ENCODE measurements around the gene FOLR1. TPM values are rescaled to one million over a fixed set of nuclear protein-coding genes. Genes with fewer than 3 reads are reported as not detected.

Gene FOLR1
- polyA plus RNA-seq, 1 of the 3 experiments (the other 2 are of a cell fraction), result not detected

DNA sequence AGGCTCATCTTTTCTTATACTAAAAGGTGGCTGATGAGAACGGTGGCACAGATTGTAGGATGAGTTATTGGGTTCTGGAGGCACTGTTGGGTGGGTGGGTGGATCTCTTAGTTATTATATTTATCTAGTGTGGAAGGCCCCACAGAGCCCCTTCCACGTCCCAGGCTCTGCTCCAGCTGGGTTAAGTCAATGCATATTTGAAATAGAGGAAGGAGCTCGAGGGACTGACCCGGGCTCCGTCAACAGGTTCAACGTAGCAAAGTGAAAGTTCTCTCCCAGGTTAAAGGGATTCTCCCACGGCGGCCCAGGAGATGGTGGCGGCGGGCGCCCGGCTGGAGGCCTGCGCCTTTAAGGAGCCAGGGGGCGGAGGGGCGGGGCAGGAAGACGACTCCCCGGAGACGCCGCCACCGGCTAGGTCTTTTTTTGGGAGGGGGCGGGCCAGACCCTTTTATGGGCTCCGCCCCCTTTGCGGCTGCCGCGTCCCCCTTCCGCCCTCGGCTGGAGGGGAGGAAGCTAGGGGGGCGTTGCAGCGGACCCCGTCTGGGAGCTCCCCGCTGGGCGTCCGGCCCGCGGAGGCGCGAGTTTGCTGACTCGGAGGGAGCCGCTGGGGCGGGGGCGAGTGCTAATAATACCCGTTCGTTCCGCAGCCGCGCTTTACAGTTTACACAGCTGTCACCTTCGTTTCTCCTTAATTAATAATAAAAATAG lies 31.1 kb downstream of the FOLR1 start:
- Histone ChIP-seq H3K4me1 (ENCODE audit: control insufficient read depth in 1 of 2, insufficient read depth in 2 of 2, low read depth in 1 of 2, low read length in 1 of 2) (peaks cover 5 to 31% of the 10 kb centered on the region in 2 experiments; a peak in 3 of 4 replicates), H3K27ac (ENCODE audit: low read depth in 2 of 2, low read length in 1 of 2) (peak overlapping the region; percentile 90 to 91), H3K9me3 (no peaks in the 10 kb centered on the region), H3K4me3 (ENCODE audit: low read depth in 2 of 2, low read length in 1 of 2) (peak overlapping the region; percentile 96 to 100), H3K79me2 (ENCODE audit: insufficient read depth) (peaks cover 42% of the 10 kb centered on the region), H3K4me2 (peak overlapping the region; percentile 100), H2AFZ (ENCODE audit: low read depth) (peak overlapping the region; percentile 85), H3K27me3 (ENCODE audit: insufficient read depth) (no peaks in the 10 kb centered on the region), H3K9me2 (no peaks in the 10 kb centered on the region), H4K20me1 (ENCODE audit: insufficient read depth) (peaks cover 30% of the 10 kb centered on the region), H3K9ac (peak overlapping the region; percentile 98), H3F3A (replicated peaks; ENCODE audit: insufficient read depth) (no peaks in the 10 kb centered on the region), H3K36me3 (replicated peaks in 1 of 2; ENCODE audit: control insufficient read depth in 1 of 2, insufficient read depth in 2 of 2, low read length in 1 of 2) (peaks cover 17% of the 10 kb centered on the region in 2 experiments)
- ChIA-PET CTCF (interaction anchor here (0.6 to 9.1 kb wide), 13 partner anchors 11 to 228 kb away, joined by 3 to 73 read pairs (median 4); partner anchors contain the start of gene CLPB), POLR2A (interaction anchor here (0.6 to 8.7 kb wide), 14 partner anchors 9 to 208 kb away, joined by 3 to 131 read pairs (median 5); partner anchors contain the start of genes ANAPC15 and PHOX2A)
- WGBS (ENCODE audit: low lambda C conversion rate), result under 1% methylated on average over 31 of the region's 47 CpGs
- DNase-seq, result peak; percentile 92
- TF ChIP-seq GABPA (IDR thresholded peaks at IDR 0.05; ENCODE audit: low read depth) (peak; percentile 54; the same call in 1 of the 2 replicates), NRF1 (IDR thresholded peaks at IDR 0.05; ENCODE audit: low read depth, low read length) (no peak), FOXJ3 (CRISPR knock-in tag; IDR thresholded peaks at IDR 0.05) (no peak), CHD2 (IDR thresholded peaks at IDR 0.05; ENCODE audit: low read length, partially characterized antibody) (no peak), RCOR1 (IDR thresholded peaks at IDR 0.05; ENCODE audit: low read length) (no peak), EP300 (IDR thresholded peaks at IDR 0.05; ENCODE audit: borderline replicate concordance in 1 of 2, low read depth in 1 of 2, low read length in 1 of 2) (peak in 1 of 2 experiments; percentile 41; a peak in 1 of 4 replicates), RFX5 (IDR thresholded peaks at IDR 0.05; ENCODE audit: low read length) (no peak), ELF1 (IDR thresholded peaks at IDR 0.05) (peak; percentile 61), FOXM1 (IDR thresholded peaks at IDR 0.05; ENCODE audit: low read depth) (no peak), RAD21 (IDR thresholded peaks at IDR 0.05; ENCODE audit: low read length) (no peak), SMC3 (IDR thresholded peaks at IDR 0.05; ENCODE audit: low read depth, low read length) (no peak), FOSL2 (IDR thresholded peaks at IDR 0.05; ENCODE audit: borderline replicate concordance, low read depth) (no peak), POLR2AphosphoS5 (IDR thresholded peaks at IDR 0.05; ENCODE audit: low read depth, low read length) (0 out of 2 replicates have a peak, but pooled peaks have one; percentile 44), GATA2 (CRISPR knock-in tag; IDR thresholded peaks at IDR 0.05) (no peak)
- TF ChIP-seq, protein P1, sequence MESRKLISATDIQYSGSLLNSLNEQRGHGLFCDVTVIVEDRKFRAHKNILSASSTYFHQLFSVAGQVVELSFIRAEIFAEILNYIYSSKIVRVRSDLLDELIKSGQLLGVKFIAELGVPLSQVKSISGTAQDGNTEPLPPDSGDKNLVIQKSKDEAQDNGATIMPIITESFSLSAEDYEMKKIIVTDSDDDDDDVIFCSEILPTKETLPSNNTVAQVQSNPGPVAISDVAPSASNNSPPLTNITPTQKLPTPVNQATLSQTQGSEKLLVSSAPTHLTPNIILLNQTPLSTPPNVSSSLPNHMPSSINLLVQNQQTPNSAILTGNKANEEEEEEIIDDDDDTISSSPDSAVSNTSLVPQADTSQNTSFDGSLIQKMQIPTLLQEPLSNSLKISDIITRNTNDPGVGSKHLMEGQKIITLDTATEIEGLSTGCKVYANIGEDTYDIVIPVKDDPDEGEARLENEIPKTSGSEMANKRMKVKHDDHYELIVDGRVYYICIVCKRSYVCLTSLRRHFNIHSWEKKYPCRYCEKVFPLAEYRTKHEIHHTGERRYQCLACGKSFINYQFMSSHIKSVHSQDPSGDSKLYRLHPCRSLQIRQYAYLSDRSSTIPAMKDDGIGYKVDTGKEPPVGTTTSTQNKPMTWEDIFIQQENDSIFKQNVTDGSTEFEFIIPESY (IDR thresholded peaks at IDR 0.05; ENCODE audit: borderline replicate concordance, low read depth), result no peak
- TF ChIP-seq, protein P2, sequence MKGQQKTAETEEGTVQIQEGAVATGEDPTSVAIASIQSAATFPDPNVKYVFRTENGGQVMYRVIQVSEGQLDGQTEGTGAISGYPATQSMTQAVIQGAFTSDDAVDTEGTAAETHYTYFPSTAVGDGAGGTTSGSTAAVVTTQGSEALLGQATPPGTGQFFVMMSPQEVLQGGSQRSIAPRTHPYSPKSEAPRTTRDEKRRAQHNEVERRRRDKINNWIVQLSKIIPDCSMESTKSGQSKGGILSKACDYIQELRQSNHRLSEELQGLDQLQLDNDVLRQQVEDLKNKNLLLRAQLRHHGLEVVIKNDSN (IDR thresholded peaks at IDR 0.05; ENCODE audit: borderline replicate concordance, low read depth), result no peak
- TF ChIP-seq, protein P3, sequence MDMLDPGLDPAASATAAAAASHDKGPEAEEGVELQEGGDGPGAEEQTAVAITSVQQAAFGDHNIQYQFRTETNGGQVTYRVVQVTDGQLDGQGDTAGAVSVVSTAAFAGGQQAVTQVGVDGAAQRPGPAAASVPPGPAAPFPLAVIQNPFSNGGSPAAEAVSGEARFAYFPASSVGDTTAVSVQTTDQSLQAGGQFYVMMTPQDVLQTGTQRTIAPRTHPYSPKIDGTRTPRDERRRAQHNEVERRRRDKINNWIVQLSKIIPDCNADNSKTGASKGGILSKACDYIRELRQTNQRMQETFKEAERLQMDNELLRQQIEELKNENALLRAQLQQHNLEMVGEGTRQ (IDR thresholded peaks at IDR 0.05; ENCODE audit: borderline replicate concordance, low read depth, low read length), result no peak
- TF ChIP-seq, protein P4, sequence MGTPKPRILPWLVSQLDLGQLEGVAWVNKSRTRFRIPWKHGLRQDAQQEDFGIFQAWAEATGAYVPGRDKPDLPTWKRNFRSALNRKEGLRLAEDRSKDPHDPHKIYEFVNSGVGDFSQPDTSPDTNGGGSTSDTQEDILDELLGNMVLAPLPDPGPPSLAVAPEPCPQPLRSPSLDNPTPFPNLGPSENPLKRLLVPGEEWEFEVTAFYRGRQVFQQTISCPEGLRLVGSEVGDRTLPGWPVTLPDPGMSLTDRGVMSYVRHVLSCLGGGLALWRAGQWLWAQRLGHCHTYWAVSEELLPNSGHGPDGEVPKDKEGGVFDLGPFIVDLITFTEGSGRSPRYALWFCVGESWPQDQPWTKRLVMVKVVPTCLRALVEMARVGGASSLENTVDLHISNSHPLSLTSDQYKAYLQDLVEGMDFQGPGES (IDR thresholded peaks at IDR 0.05; ENCODE audit: low read depth, low read length), result no peak
- TF ChIP-seq, protein P5, sequence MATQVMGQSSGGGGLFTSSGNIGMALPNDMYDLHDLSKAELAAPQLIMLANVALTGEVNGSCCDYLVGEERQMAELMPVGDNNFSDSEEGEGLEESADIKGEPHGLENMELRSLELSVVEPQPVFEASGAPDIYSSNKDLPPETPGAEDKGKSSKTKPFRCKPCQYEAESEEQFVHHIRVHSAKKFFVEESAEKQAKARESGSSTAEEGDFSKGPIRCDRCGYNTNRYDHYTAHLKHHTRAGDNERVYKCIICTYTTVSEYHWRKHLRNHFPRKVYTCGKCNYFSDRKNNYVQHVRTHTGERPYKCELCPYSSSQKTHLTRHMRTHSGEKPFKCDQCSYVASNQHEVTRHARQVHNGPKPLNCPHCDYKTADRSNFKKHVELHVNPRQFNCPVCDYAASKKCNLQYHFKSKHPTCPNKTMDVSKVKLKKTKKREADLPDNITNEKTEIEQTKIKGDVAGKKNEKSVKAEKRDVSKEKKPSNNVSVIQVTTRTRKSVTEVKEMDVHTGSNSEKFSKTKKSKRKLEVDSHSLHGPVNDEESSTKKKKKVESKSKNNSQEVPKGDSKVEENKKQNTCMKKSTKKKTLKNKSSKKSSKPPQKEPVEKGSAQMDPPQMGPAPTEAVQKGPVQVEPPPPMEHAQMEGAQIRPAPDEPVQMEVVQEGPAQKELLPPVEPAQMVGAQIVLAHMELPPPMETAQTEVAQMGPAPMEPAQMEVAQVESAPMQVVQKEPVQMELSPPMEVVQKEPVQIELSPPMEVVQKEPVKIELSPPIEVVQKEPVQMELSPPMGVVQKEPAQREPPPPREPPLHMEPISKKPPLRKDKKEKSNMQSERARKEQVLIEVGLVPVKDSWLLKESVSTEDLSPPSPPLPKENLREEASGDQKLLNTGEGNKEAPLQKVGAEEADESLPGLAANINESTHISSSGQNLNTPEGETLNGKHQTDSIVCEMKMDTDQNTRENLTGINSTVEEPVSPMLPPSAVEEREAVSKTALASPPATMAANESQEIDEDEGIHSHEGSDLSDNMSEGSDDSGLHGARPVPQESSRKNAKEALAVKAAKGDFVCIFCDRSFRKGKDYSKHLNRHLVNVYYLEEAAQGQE (IDR thresholded peaks at IDR 0.05; ENCODE audit: low read depth, low read length), result no peak
- TF ChIP-seq, protein P6, sequence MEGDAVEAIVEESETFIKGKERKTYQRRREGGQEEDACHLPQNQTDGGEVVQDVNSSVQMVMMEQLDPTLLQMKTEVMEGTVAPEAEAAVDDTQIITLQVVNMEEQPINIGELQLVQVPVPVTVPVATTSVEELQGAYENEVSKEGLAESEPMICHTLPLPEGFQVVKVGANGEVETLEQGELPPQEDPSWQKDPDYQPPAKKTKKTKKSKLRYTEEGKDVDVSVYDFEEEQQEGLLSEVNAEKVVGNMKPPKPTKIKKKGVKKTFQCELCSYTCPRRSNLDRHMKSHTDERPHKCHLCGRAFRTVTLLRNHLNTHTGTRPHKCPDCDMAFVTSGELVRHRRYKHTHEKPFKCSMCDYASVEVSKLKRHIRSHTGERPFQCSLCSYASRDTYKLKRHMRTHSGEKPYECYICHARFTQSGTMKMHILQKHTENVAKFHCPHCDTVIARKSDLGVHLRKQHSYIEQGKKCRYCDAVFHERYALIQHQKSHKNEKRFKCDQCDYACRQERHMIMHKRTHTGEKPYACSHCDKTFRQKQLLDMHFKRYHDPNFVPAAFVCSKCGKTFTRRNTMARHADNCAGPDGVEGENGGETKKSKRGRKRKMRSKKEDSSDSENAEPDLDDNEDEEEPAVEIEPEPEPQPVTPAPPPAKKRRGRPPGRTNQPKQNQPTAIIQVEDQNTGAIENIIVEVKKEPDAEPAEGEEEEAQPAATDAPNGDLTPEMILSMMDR (IDR thresholded peaks at IDR 0.05), result no peak
- TF ChIP-seq, protein P7, sequence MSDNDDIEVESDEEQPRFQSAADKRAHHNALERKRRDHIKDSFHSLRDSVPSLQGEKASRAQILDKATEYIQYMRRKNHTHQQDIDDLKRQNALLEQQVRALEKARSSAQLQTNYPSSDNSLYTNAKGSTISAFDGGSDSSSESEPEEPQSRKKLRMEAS (IDR thresholded peaks at IDR 0.05; ENCODE audit: low read depth), result peak; percentile 86
